PC-9 (cell line): Measurements from ENCODE around the gene ARFGEF3. TPM values are rescaled to one million over a fixed set of nuclear protein-coding genes. Genes with fewer than 3 reads are reported as not detected.

Experiments
- Bru-seq: library from RNA; stranded (reverse); fragments of 400-500 nt; gene quantifications from one replicate; lab custom pipeline; 2021; lab: Mats Ljungman, UMichigan
- BruChase-seq, 2 experiments: library from RNA; stranded (reverse); fragments of 400-500 nt; gene quantifications; one replicate each; lab custom pipeline; 2021; lab: Mats Ljungman, UMichigan
- BruUV-seq: library from RNA; stranded (reverse); fragments of 400-500 nt; replicated peaks from 2 replicates; lab custom pipeline; 2021; lab: Mats Ljungman, UMichigan
- CTCF ChIA-PET: fragments of 300-600 bp; sonication (Branson Sonifier 250); formaldehyde crosslinking; loops from one replicate; lab custom pipeline; 2022; ENCODE audit warnings: antibody characterized with exemption; lab: Charles Lee
- POLR2A ChIA-PET: fragments of 300-600 bp; sonication (Branson Sonifier 250); formaldehyde crosslinking; loops from one replicate; lab custom pipeline; 2022; ENCODE audit warnings: antibody characterized with exemption; ENCODE audit not compliant: unreplicated experiment; lab: Charles Lee
- DNase-seq, 2 experiments: peaks; one replicate each; pipeline versions ENCODE4 v3.0.0 to v3.0.0-alpha.2; 2015 to 2022; ENCODE audit warnings: mixed read lengths in 1 of 2
- H2AFZ ChIP-seq: fragments of 200-600 bp; sonication (generic); 2 replicates; pipeline ENCODE4 v1.8.1; 2017; ENCODE audit warnings: antibody characterized with exemption
- H3F3A ChIP-seq: fragments of 200-600 bp; sonication (generic); 2 replicates; pipeline ENCODE4 v1.8.1; 2017; ENCODE audit warnings: antibody characterized with exemption, mild to moderate bottlenecking, low read depth; ENCODE audit not compliant: insufficient read depth
- H3K27ac ChIP-seq: fragments of 200-600 bp; sonication (generic); 2 replicates; pipeline ENCODE4 v1.6.1; 2016; ENCODE audit warnings: mixed run types
- H3K27me3 ChIP-seq: fragments of 200-600 bp; sonication (generic); 2 replicates; pipeline ENCODE4 v1.6.1; 2016; ENCODE audit warnings: low read depth, mixed run types; ENCODE audit not compliant: insufficient read depth
- H3K36me3 ChIP-seq: fragments of 200-600 bp; sonication (generic); 2 replicates; pipeline ENCODE4 v1.6.1; 2016; ENCODE audit warnings: low read depth, mixed run types
- H3K4me1 ChIP-seq: fragments of 200-600 bp; sonication (generic); replicated peaks from 2 replicates; pipeline ENCODE4 v1.6.1; 2016; ENCODE audit warnings: mixed run types; ENCODE audit not compliant: insufficient read depth
- H3K4me2 ChIP-seq: fragments of 200-600 bp; sonication (generic); 2 replicates; pipeline ENCODE4 v1.6.1; 2017; ENCODE audit warnings: mixed run types
- H3K4me3 ChIP-seq: fragments of 200-600 bp; sonication (generic); 2 replicates; pipeline ENCODE4 v1.6.1; 2016; ENCODE audit warnings: mixed run types
- H3K79me2 ChIP-seq: fragments of 200-600 bp; sonication (generic); 2 replicates; pipeline ENCODE4 v1.6.1; 2017; ENCODE audit warnings: low read depth, mixed run types
- H3K9me2 ChIP-seq: fragments of 200-600 bp; sonication (generic); 2 replicates; pipeline ENCODE4 v1.8.1; 2017; ENCODE audit warnings: mild to moderate bottlenecking; ENCODE audit not compliant: insufficient read depth
- H3K9me3 ChIP-seq: fragments of 200-600 bp; sonication (generic); 2 replicates; pipeline ENCODE4 v1.8.1; 2016; ENCODE audit warnings: low read depth; ENCODE audit not compliant: insufficient read depth
- H4K20me1 ChIP-seq: fragments of 200-600 bp; sonication (generic); 2 replicates; pipeline ENCODE4 v1.8.1; 2017; ENCODE audit not compliant: insufficient read depth
- EZH2 ChIP-seq: fragments of 200-600 bp; sonication (generic); IDR thresholded peaks from 2 replicates; pipeline ENCODE4 v1.8.0; 2017; ENCODE audit warnings: antibody characterized with exemption, low read depth
- intact Hi-C: fragments of 100-400 bp; cut with micrococcal nuclease; formaldehyde crosslinking; loops from one replicate; pipeline ENCODE4 v1.10.0; 2022; ENCODE audit not compliant: unreplicated experiment
- long read RNA-seq: library from polyadenylated mRNA; stranded (forward); transcript quantifications from one replicate; pipeline ENCODE4 v2.0.0, GENCODE V29; 2022
- total RNA-seq: library from RNA; stranded (reverse); gene quantifications from 2 replicates; pipeline ENCODE4 v1.2.3, GENCODE V29; 2021
- TF ChIP-seq, protein P1 (sequence below): fragments of 200-600 bp; sonication (generic); conservative IDR thresholded peaks from 2 replicates; pipeline ENCODE4 v1.6.1; 2017; ENCODE audit warnings: mixed run types, antibody characterized with exemption, mild to moderate bottlenecking, moderate library complexity

The ARFGEF3 gene, protein sequence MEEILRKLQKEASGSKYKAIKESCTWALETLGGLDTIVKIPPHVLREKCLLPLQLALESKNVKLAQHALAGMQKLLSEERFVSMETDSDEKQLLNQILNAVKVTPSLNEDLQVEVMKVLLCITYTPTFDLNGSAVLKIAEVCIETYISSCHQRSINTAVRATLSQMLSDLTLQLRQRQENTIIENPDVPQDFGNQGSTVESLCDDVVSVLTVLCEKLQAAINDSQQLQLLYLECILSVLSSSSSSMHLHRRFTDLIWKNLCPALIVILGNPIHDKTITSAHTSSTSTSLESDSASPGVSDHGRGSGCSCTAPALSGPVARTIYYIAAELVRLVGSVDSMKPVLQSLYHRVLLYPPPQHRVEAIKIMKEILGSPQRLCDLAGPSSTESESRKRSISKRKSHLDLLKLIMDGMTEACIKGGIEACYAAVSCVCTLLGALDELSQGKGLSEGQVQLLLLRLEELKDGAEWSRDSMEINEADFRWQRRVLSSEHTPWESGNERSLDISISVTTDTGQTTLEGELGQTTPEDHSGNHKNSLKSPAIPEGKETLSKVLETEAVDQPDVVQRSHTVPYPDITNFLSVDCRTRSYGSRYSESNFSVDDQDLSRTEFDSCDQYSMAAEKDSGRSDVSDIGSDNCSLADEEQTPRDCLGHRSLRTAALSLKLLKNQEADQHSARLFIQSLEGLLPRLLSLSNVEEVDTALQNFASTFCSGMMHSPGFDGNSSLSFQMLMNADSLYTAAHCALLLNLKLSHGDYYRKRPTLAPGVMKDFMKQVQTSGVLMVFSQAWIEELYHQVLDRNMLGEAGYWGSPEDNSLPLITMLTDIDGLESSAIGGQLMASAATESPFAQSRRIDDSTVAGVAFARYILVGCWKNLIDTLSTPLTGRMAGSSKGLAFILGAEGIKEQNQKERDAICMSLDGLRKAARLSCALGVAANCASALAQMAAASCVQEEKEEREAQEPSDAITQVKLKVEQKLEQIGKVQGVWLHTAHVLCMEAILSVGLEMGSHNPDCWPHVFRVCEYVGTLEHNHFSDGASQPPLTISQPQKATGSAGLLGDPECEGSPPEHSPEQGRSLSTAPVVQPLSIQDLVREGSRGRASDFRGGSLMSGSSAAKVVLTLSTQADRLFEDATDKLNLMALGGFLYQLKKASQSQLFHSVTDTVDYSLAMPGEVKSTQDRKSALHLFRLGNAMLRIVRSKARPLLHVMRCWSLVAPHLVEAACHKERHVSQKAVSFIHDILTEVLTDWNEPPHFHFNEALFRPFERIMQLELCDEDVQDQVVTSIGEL (N-terminal part only)
- total RNA-seq (9.9 and 10.0 TPM in 2 replicates), Bru-seq, nascent RNA (percentile 54 among the genes with signal in this experiment), BruChase-seq, experiment 1, labeled RNA remaining after a 2-hour chase (percentile 56 among the genes with signal in this experiment), BruChase-seq, experiment 2, labeled RNA remaining after a 6-hour chase (percentile 66 among the genes with signal in this experiment)
- long read RNA-seq, partial matches to known transcripts, result 0 of 5 reads
- long read RNA-seq, other reads (novel, unspliced or antisense), result 5 of 5 reads

- Histone ChIP-seq H3K79me2 (peaks cover 46% of the 10 kb centered on the region), H3K27ac (peak within 1 kb of the TSS; percentile 52), H3K27me3 (no peaks in the 10 kb centered on the region), H3K36me3 (no peaks in the 10 kb centered on the region), H3K9me3 (no peaks in the 10 kb centered on the region), H3F3A (peaks cover 19% of the 10 kb centered on the region; the same call in 1 of the 2 replicates), H3K4me2 (peak within 1 kb of the TSS; percentile 86), H3K4me1 (peaks cover 24% of the 10 kb centered on the region), H2AFZ (peak within 1 kb of the TSS; percentile 88), H4K20me1 (no peaks in the 10 kb centered on the region; the same call in none of the 2 replicates), H3K9me2 (no peaks in the 10 kb centered on the region), H3K4me3 (peak within 1 kb of the TSS; percentile 62)
- intact Hi-C loops, result loop anchor here (5.0 kb wide), 2 partner anchors 71 to 241 kb away; partner anchors contain the start of gene HEBP2
- no TSS peak for BruUV-seq
- no peak for TF ChIP-seq EZH2
- TF ChIP-seq, protein P1, sequence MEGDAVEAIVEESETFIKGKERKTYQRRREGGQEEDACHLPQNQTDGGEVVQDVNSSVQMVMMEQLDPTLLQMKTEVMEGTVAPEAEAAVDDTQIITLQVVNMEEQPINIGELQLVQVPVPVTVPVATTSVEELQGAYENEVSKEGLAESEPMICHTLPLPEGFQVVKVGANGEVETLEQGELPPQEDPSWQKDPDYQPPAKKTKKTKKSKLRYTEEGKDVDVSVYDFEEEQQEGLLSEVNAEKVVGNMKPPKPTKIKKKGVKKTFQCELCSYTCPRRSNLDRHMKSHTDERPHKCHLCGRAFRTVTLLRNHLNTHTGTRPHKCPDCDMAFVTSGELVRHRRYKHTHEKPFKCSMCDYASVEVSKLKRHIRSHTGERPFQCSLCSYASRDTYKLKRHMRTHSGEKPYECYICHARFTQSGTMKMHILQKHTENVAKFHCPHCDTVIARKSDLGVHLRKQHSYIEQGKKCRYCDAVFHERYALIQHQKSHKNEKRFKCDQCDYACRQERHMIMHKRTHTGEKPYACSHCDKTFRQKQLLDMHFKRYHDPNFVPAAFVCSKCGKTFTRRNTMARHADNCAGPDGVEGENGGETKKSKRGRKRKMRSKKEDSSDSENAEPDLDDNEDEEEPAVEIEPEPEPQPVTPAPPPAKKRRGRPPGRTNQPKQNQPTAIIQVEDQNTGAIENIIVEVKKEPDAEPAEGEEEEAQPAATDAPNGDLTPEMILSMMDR, result no peak
- DNase-seq, result peak; percentile 63 to 66
- CTCF ChIA-PET, result no interaction called here
- POLR2A ChIA-PET, result interaction anchor here (0.5 kb wide), 1 partner anchor 729 kb away, joined by 14 read pairs; no protein-coding TSS in a partner anchor
These were observed at the start of gene ARFGEF3 for GRCh38 chr6:138161338-138162110. ARFGEF3 (plus strand) TSS chr6:138161939; CDS start chr6:138162087, 148 bp downstream.

GRCh38 chr6:138113588-138114210 lies 48.0 kb upstream of the ARFGEF3 start:
- no peaks in the 10 kb centered on the region for H3K79me2 ChIP-seq
- H3K4me1 ChIP-seq, result peaks cover 30% of the 10 kb centered on the region
- H3K4me3 ChIP-seq, result no peak overlapping the region
- H3K27me3 ChIP-seq, result no peaks in the 10 kb centered on the region
- TF ChIP-seq, protein P1, result no peak
- TF ChIP-seq EZH2, result no peak
- DNase-seq, result peak in 1 of 2 experiments; percentile 15
- intact Hi-C loops, result loop anchor here (2.0 kb wide), 1 partner anchor 475 kb away; no protein-coding TSS in a partner anchor
- no peak overlapping the region for H2AFZ ChIP-seq
- no peaks in the 10 kb centered on the region for H4K20me1 ChIP-seq
- no peaks in the 10 kb centered on the region for H3K9me2 ChIP-seq
- H3F3A ChIP-seq, result peaks cover 16% of the 10 kb centered on the region; the same call in 1 of the 2 replicates
- no peak overlapping the region for H3K27ac ChIP-seq
- H3K9me3 ChIP-seq, result no peaks in the 10 kb centered on the region
- H3K36me3 ChIP-seq, result no peaks in the 10 kb centered on the region
- CTCF ChIA-PET, result interaction anchor here (0.6 to 0.7 kb wide), 2 partner anchors 174 to 563 kb away, joined by 5 read pairs; no protein-coding TSS in a partner anchor
- BruUV-seq, result no TSS peak
- no peak overlapping the region for H3K4me2 ChIP-seq
- POLR2A ChIA-PET, result no interaction called here
